GM21529 (cell line): Measurements from ENCODE around the gene KCNH6.

Source experiments
- ATAC-seq: cut with Tn5 transposase; IDR thresholded peaks from one replicate; pipeline ENCODE4 v1.9.1; 2021; ENCODE audit not compliant: unreplicated experiment

The KCNH6 gene

DNA sequence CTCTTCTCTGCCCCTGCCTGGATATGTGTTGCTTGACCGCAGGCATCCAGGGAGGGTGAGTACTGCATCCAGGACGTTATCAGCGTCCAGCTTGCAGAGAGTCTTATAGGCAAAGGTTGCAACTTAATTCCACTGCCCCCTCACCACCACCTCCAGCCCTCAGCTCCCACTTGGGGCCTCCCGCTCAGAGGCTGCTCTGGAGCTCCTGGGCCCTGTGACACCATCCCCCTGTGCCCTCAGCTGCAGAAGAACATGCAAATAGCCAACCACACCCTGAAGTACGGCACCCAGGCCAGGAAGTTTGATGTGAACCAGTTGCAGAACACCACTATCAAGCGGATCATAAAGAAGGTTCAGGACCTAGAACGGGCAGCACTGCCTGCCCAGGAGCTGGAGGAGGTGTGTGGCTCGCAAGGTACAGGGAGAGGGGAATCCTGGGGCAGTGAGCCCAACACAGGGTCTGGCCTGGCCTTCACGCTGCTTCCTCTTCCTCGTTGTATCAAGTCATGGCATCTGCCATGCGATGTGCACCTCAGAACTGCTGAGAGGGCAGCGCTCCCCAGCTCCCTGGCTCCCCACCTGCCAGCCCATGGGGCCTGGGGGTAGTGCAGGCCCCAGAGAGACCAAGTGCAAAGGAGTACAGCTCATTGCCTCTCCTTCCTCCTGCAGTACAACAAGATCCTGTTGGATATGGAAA, 36.7 kb upstream of the KCNH6 start:
- ATAC-seq, result no peak

DNA sequence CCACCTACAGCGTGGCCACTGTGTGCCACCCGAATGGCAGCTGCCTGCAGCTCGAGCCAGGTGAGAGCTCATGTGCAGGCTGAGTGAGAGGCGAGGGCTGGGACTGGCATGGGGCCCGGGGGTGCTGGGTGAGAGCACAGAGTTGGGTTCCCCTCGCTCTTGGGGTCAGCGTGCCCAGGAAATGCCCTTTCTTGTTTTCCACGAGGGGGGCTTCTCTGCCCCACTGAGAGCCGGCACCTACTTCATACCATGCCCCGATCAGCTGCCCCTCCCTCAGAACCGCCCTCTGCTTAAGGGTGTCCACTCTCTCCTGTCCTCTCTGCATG, 36.2 kb upstream of the KCNH6 start:
- no peak for ATAC-seq

DNA sequence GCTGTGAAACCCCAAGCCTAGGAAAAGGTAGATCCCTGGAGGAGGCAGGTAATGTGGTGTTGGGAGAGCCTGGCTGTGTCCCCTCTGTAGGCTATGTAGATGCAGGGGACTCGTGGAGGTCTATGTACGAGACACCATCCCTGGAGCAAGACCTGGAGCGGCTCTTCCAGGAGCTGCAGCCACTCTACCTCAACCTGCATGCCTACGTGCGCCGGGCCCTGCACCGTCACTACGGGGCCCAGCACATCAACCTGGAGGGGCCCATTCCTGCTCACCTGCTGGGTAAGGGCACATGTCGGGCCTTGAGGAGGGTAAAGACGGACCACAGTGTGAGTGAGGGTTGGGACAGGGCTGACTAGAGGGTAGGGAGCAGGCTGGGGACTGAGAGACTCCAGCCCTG, 34.3 kb upstream of the KCNH6 start:
- ATAC-seq, result no peak

DNA sequence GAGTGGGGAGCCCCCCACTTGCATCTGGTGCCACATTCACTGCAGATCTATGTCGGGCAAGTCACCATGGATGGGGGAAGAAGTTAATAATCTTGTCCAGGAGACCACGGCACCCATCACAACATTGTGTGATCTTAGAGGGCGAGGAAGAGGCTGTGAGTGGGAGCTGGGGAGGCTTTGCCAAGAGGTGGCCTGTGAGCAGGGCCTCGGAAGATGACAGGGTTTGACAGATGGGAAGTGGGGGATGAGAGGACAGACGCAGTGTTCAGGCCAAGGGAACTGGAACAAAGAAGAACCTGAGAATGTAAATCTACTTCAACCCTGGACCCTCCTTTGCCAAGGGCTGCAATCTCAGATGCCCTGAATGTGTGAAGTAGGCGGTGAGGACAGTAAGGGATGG, 33.9 kb upstream of the KCNH6 start:
- ATAC-seq, result no peak

DNA sequence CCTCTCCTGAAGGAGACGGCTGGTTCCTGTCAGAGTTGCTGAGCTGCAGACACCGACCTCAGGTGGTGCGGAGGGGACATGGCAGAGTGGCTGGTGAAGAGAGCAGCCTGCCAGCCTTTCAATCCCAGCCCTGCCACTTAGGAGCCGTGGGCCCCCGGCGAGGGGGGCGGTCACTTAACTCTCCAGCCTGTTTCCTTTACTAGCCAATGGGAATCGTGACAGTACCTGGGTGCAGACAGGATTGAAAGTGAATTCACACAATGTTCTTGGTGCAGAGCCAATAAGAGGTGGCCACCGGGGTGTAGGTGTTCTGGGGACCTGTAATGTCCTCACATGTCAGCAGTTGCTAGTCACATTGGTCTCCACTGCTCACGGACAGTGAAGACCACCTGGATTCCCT, 32.8 kb upstream of the KCNH6 start:
- ATAC-seq, result no peak

DNA sequence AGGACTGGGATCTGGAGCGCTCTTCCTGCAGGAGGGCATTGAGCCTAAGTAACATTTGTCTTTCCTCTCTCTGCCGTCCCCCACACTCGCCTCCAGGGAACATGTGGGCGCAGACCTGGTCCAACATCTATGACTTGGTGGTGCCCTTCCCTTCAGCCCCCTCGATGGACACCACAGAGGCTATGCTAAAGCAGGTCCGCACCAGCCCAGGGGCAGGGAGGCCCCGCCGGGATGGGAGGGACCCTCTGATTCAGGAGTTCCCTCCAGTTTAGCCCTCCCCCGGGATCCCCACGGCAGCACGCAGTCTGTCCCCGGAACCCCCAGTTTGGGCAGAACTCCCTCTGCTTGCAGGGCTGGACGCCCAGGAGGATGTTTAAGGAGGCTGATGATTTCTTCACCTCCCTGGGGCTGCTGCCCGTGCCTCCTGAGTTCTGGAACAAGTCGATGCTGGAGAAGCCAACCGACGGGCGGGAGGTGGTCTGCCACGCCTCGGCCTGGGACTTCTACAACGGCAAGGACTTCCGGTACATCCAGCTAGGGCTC, 32.2 kb upstream of the KCNH6 start:
- ATAC-seq, result no peak

DNA sequence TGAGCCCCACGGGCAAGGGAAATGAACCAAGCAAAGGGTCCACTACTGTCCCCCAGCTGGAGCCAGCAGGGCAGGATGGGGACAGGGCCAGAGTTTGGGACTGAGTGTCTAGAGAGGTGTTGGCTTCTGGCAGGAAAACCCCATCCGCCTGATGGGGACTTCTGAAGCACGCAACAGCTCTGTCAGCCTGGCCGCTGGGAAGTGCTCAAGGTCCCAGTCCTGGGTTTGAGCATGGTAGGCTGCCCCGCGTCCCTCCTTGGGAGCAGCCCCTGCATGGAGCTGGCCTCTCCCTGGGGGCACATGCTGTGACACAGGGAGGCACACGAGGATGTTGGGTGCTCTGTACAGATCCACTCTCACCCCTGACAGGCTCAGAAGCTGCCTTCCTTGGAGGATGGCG, 31.7 kb upstream of the KCNH6 start:
- ATAC-seq, result no peak

DNA sequence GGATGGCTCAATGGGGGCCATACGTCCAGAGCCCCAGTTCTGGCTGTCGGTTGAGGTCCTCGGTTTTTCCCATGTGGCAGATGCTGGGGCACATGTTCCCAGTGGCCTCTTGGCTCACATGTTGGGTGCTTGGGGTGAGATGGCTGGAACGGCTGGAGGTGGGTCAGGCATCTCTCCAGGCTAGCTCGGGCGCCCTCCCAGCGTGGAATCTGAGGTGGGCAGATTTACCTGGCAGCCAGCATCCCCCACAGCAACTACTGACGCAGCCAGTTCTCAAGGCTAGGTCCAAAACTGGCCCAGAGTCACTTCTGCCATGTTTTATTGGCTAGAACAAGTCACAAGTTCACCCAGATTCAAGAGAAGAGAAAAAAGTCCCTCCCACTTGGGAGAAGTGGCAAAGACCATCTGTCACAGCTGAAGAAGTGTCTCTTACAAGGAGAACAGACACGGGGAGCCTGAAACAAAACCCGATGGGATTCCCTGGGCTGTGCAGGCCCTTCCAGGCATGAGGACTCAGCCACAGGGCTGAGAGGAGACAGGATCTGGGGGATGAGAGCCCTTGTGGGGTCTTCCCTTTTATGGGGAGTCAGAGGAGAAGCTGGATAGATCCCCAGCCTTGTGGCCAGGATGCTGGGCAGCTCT, 31.1 kb upstream of the KCNH6 start:
- no peak for ATAC-seq

DNA sequence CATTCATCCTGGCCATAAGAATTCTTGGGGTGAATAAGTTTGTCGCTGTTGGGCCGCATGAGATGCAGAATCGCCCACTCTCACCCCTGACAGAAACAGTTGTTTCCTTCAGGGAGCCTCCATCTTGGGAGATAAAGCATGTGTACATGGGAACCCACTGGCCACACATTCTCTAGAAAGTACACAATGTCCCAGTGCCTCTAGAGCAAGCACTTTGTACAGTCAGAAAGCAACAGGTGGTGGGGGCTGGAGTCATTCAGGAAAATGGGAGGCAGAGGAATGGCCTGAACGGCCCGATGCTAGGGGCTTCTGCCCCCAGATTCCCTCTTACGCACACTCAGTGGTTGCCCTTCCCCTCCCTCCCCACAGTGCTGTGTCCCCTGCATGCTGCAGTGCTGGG, 30.2 kb upstream of the KCNH6 start:
- no peak for ATAC-seq

DNA sequence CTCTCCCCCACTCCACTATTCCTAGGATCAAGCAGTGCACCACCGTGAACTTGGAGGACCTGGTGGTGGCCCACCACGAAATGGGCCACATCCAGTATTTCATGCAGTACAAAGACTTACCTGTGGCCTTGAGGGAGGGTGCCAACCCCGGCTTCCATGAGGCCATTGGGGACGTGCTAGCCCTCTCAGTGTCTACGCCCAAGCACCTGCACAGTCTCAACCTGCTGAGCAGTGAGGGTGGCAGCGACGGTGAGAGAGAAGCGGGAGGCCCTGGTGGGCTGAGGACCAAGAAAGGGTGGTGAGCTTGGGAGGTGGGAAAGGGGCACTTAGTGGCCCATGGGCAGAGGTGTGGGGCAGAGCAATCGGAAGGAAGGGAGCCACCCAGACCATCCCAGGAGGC, 29.7 kb upstream of the KCNH6 start:
- ATAC-seq, result no peak

DNA sequence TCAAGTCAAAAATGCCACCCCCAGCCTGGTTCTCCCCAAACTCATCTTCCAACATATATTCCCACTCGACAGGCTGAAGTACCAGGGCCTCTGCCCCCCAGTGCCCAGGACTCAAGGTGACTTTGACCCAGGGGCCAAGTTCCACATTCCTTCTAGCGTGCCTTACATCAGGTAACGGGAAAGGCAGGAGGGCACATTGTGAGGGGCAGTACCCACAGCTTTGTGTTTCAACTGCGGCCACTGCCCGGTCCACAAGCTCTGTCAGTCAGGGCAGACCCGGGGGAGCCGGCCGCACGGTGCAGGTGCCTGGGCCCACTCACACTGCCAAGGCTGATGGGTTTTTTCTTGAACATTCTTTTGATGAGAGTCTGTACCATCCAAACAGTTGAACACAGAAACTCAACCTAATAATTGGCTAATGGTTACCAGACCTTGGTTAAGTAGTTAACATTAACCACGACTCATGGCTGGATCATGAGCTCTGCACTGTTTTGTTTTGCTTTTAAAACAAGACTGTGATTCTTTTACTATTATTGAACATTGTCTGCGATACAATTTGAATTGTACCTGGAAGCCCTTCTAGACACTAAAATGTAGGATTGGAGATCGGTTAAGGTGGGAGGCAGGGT, 28.7 kb upstream of the KCNH6 start:
- ATAC-seq, result no peak

DNA sequence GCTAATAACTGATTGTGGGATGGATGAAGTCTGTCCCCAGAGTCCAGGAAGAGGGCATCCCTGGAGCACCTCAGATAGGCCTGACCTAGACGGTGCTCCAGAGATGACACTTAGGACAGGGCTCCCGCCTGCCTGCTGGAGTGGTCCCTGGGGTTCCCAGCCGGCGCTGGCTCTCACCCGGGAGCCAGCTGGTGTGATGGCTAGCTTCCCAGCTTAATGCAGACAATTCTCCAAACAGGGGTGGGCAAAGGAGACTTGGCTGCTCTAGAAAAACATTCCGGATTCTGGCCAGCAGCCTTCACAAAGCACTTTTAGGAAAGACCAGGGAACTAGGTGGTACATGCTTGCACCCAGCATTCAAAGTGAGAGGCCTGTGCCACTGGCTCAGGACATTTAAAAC, 27.7 kb upstream of the KCNH6 start:
- ATAC-seq, result no peak

DNA sequence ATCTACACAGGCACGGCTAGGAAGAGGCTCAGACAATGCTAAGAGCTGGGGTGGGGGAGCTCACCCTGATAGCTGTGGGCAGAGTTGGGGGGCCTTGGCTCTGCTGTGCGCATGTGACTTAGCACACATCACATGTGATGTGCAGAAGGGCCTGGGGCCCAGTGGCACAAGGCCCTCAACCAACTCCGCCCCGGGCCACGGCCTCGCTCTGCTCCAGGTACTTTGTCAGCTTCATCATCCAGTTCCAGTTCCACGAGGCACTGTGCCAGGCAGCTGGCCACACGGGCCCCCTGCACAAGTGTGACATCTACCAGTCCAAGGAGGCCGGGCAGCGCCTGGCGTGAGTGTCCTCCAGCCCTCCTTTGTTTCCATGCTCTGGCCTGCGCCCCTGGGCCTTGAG, 27.0 kb upstream of the KCNH6 start:
- no peak for ATAC-seq

DNA sequence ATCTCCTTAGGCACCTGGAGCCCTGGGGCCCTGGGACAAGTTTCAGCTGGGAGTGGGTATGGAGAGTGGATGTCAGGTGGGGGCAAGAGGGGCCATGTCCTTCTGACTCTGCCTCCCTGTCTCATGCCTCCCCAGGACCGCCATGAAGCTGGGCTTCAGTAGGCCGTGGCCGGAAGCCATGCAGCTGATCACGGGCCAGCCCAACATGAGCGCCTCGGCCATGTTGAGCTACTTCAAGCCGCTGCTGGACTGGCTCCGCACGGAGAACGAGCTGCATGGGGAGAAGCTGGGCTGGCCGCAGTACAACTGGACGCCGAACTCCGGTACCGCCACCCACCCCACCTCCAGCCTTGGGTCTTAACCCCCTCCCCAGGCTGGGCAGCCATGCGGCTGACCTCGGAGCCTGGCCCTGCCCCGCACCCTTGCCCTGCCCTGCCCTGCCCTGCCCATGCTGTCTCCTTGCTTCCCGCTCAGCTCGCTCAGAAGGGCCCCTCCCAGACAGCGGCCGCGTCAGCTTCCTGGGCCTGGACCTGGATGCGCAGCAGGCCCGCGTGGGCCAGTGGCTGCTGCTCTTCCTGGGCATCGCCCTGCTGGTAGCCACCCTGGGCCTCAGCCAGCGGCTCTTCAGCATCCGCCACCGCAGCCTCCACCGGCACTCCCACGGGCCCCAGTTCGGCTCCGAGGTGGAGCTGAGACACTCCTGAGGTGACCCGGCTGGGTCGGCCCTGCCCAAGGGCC, 26.3 kb upstream of the KCNH6 start:
- ATAC-seq, result no peak

DNA sequence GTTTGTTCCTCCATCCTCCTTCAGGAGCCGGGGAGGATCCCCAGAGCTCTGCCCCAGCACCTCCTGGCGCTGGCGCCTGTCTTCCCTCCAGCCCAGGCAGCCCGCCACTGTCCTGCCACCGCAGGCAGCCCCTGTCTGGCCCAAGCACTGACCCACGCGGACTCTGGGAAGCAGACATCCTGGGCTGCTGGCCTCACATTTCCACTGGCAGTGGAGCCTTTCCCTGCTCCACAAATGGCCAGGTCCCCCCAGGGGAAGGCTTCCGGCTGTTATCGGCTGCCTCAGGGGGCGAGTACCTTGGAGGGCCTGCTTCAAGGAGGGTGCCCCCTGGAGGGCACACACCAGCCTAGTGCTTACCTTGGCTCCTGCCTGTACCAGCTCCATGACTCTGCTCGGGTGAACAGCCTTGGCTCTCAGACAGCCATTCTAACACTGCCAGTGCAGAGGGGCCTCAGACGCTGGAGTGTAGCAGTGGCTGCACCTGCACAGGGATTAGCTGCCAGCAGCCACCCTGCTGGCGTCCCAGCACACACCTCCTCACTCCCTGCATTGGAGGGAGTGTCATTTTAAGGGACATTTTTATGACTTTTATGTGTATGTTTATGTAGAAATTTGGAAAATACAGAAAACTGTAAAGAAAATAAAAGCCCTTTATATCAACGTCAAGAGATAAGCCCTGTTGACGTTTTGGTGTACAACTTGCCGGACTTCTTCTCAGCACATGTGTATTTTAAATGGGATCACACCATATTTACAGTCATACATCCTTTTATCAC, 25.3 kb upstream of the KCNH6 start:
- no peak for ATAC-seq

DNA sequence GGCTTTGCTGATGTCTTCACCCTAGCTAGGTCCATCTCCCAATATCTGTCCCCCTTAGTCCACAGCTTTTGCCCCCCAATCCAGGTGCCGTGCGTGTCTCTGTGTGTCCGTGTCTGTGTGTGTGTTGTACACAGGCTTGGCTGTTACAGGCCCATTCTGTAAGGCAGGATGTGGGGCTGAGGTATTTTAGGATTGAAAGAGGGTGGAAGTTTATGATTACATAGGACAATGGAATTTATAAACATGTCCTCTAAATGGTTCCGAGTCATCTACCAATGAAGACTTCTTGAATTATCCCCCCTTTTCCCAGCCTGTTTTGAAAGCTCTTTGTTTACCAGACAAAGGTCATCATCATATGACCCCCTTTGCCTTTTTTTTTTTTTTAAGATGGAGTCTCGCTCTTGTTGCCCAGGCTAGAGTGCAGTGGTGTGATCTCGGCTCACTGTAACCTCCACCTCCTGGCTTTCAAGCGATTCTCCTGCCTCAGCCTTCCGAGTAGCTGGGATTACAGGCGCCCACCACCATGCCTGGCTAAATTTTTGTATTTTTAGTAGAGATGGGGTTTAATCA, 24.4 kb upstream of the KCNH6 start:
- ATAC-seq, result no peak

DNA sequence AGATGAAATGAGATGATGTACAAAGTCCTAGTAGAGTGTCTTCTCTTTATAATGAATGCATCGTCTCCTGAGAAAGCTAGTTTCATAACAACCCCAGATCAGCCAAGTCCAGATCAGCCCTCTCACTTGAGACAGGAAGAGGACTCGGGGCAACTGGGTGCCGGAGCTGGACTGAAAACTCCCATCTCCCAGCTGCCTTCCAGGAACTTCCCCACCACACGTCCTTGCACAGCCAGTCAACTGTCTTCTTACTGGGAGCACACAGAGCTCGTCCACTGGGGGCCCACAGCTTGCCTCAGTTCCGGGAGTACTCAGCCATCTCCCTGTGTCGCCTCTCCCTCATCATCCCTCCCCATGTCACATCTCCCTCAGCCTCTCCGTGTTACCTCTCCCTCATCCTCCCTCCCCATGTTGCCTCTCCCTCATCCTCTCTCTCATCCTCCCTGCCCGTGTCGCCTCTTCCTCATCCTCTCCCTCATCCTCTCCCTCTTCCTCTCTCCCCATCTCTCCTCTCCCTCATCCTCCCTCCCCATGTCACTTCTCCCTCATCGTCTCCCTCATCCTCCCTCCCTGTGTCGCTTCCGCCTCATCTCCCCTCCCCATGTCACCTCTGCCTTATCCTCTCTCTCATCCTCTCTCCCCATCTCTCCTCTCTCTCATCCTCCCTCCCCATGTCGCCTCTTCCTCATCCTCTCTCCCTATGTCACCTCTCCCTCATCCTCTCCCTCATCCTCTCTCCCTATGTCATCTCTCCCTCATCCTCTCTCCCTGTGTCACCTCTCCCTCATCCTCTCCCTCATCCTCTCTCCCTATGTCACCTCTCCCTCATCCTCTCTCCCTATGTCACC, 22.4 kb upstream of the KCNH6 start:
- no peak for ATAC-seq

DNA sequence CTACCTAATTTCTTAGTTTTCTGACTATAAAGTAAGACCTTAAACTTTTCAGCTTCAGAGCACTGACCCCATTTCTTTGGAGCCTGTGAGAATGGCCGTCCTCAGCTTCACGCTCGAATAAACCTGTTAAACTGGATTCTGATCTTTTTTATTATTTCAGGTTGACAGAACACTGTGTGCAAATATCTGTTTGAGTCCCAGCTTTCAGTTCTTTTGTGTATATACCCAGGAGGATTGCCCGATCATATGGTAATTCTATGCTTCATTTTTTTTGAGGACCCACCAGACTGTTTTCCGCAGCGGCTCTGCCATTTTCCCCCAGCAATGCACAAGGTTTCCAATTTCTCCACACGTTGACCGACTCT, 19.8 kb upstream of the KCNH6 start:
- ATAC-seq, result no peak

DNA sequence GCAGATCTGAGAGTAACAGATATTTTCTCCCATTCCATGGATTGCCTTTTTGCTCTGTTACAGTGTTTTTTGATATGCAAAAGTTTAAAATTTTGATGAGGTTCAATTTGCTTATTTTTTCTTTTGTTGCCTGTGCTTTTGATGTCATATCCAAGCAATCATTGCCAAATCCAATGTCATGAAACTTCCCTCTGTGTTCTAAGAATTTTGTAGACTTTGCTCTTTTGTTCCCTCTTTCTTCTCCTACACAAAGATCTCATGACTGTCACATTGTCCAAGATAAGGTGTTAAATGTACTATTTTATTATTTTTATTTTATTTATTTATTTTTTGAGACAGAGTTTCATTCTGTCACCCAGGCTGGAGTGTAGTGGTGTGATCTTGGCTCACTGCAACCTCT, 18.9 kb upstream of the KCNH6 start:
- no peak for ATAC-seq

DNA sequence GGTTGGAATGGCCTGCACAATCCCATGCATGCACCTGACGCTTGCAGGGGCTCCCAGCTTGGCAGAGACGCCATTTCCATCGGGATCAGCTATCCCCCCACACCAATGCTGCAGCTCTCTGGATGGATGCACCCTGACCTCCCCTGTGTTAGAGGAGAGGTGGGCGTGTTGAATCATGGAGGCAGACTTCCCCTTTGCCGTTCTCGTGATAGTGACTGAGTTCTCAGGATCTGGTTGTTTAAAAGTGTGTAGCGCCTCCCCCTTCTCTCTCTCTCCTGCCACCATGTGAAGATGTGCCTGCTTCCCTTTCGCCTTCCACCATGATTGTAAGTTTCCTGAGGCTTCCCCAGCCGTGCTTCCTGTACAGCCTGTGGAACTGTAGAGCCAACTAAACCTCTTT, 17.8 kb upstream of the KCNH6 start:
- no peak for ATAC-seq
